ENCODE measurements around the gene HOXB13. TPM values are rescaled to one million over a fixed set of nuclear protein-coding genes. Genes with fewer than 3 reads are reported as not detected.

HOXB13 gene
- polyA plus RNA-seq, 1 of the 3 experiments (the other 2 are of a cell fraction): not detected

DNA sequence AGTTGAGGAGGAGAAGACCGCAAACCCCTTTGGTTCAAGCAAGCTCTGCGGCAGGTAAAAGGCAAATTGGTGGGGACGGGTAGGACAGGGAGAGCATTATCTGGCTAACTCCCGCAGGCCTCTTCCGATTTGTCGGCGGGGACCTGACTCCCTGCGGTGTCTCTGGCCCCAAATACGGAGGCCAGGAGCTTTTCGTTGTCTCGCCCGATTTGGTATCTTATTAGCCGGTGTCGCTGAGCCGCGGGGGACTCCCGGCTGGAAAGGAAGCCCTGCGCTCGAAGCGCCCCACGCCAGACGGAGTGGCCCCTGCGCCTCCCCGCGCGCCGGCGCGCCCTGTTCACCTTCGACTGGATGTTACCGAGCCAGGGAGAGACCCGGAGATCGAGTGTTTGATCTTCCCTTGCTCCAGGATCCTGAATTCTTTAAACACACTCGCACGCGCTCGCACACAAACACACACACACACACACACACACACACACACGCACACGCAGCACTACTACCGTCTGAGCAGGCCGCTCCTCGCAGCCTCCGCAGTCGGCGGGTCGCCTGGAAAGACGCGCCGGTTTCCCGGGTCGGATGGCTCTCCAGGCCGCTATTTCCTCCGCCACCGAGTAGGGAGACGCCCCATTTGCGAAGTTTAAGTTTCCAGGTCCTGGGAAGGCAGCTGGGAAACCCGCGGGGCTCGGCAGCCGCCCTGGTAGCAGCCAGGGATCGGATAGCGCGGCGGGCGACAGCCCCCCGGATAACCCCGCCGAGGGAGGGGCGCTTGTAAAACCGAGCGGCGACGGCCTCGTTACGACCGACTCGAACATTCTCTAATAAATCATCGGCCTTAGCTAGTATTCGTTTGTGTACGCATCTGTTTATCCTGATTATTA, 9.5 kb downstream of the HOXB13 start:
- DNase-seq: peak; percentile 38
- H3K27me3 ChIP-seq (ENCODE audit: insufficient read depth): peaks cover 94% of the 10 kb centered on the region
- H3K27ac ChIP-seq (ENCODE audit: low read depth in 2 of 2, low read length in 1 of 2): no peak overlapping the region
- H3K4me1 ChIP-seq (ENCODE audit: control insufficient read depth in 1 of 2, insufficient read depth in 2 of 2, low read depth in 1 of 2, low read length in 1 of 2): no peaks in the 10 kb centered on the region
- no peaks in the 10 kb centered on the region for H3K9me2 ChIP-seq
- no peak overlapping the region for H3K9ac ChIP-seq
- no peaks in the 10 kb centered on the region for H3K9me3 ChIP-seq
- WGBS (ENCODE audit: low lambda C conversion rate): 28% methylated on average over 54 of the region's 80 CpGs
- H3F3A ChIP-seq (replicated peaks; ENCODE audit: insufficient read depth): peaks cover 3% of the 10 kb centered on the region
- ChIA-PET CTCF (interaction anchor here (1.0 to 13.9 kb wide), 7 partner anchors 40 to 314 kb away, joined by 3 to 328 read pairs (median 5); no protein-coding TSS in a partner anchor), POLR2A (no interaction called here)
- no peak overlapping the region for H3K4me2 ChIP-seq
- no peak overlapping the region for H3K4me3 ChIP-seq (ENCODE audit: low read depth in 2 of 2, low read length in 1 of 2)
- H3K79me2 ChIP-seq (ENCODE audit: insufficient read depth): no peaks in the 10 kb centered on the region
- H2AFZ ChIP-seq (ENCODE audit: low read depth): no peak overlapping the region
- H3K36me3 ChIP-seq (replicated peaks in 1 of 2; ENCODE audit: control insufficient read depth in 1 of 2, insufficient read depth in 2 of 2, low read length in 1 of 2): no peaks in the 10 kb centered on the region
- TF ChIP-seq, protein P1, sequence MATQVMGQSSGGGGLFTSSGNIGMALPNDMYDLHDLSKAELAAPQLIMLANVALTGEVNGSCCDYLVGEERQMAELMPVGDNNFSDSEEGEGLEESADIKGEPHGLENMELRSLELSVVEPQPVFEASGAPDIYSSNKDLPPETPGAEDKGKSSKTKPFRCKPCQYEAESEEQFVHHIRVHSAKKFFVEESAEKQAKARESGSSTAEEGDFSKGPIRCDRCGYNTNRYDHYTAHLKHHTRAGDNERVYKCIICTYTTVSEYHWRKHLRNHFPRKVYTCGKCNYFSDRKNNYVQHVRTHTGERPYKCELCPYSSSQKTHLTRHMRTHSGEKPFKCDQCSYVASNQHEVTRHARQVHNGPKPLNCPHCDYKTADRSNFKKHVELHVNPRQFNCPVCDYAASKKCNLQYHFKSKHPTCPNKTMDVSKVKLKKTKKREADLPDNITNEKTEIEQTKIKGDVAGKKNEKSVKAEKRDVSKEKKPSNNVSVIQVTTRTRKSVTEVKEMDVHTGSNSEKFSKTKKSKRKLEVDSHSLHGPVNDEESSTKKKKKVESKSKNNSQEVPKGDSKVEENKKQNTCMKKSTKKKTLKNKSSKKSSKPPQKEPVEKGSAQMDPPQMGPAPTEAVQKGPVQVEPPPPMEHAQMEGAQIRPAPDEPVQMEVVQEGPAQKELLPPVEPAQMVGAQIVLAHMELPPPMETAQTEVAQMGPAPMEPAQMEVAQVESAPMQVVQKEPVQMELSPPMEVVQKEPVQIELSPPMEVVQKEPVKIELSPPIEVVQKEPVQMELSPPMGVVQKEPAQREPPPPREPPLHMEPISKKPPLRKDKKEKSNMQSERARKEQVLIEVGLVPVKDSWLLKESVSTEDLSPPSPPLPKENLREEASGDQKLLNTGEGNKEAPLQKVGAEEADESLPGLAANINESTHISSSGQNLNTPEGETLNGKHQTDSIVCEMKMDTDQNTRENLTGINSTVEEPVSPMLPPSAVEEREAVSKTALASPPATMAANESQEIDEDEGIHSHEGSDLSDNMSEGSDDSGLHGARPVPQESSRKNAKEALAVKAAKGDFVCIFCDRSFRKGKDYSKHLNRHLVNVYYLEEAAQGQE (IDR thresholded peaks at IDR 0.05; ENCODE audit: low read depth, low read length): no peak
- TF ChIP-seq RXRA (IDR thresholded peaks at IDR 0.05; ENCODE audit: borderline replicate concordance, low read depth): no peak
- TF ChIP-seq, protein P2, sequence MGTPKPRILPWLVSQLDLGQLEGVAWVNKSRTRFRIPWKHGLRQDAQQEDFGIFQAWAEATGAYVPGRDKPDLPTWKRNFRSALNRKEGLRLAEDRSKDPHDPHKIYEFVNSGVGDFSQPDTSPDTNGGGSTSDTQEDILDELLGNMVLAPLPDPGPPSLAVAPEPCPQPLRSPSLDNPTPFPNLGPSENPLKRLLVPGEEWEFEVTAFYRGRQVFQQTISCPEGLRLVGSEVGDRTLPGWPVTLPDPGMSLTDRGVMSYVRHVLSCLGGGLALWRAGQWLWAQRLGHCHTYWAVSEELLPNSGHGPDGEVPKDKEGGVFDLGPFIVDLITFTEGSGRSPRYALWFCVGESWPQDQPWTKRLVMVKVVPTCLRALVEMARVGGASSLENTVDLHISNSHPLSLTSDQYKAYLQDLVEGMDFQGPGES (IDR thresholded peaks at IDR 0.05; ENCODE audit: low read depth, low read length): no peak
- TF ChIP-seq TEAD4 (IDR thresholded peaks at IDR 0.05; ENCODE audit: borderline replicate concordance, insufficient read depth): no peak
- peak; percentile 51; the same call in 1 of the 2 replicates for TF ChIP-seq EZH2phosphoT487 (IDR thresholded peaks at IDR 0.05; ENCODE audit: borderline replicate concordance, low read depth)
- TF ChIP-seq, protein P3, sequence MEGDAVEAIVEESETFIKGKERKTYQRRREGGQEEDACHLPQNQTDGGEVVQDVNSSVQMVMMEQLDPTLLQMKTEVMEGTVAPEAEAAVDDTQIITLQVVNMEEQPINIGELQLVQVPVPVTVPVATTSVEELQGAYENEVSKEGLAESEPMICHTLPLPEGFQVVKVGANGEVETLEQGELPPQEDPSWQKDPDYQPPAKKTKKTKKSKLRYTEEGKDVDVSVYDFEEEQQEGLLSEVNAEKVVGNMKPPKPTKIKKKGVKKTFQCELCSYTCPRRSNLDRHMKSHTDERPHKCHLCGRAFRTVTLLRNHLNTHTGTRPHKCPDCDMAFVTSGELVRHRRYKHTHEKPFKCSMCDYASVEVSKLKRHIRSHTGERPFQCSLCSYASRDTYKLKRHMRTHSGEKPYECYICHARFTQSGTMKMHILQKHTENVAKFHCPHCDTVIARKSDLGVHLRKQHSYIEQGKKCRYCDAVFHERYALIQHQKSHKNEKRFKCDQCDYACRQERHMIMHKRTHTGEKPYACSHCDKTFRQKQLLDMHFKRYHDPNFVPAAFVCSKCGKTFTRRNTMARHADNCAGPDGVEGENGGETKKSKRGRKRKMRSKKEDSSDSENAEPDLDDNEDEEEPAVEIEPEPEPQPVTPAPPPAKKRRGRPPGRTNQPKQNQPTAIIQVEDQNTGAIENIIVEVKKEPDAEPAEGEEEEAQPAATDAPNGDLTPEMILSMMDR (IDR thresholded peaks at IDR 0.05): no peak
- no peak for TF ChIP-seq NFIC (IDR thresholded peaks at IDR 0.05; ENCODE audit: borderline replicate concordance)
- H4K20me1 ChIP-seq (ENCODE audit: insufficient read depth): peaks cover 5% of the 10 kb centered on the region; the same call in 1 of the 2 replicates

Data from SK-N-SH (cell line).